Measurements from ENCODE around the gene CDH4.

The CDH4 gene

GRCh38 chr20:61835301-61835700 is 583.2 kb downstream of the CDH4 start:
- no peak overlapping the region for H3K14ac ChIP-seq (ENCODE audit: low read length)
- H2BK12ac ChIP-seq (ENCODE audit: low read length), result no peak overlapping the region
- no peak for DNase-seq
- H3K4me3 ChIP-seq (ENCODE audit: low read depth, low read length), result no peak overlapping the region
- no peaks in the 10 kb centered on the region for H3K79me1 ChIP-seq (ENCODE audit: low read length)
- H3K36me3 ChIP-seq (ENCODE audit: control insufficient read depth in 1 of 2, insufficient read depth in 2 of 2, low read length in 2 of 2), result no peaks in the 10 kb centered on the region
- H3K23ac ChIP-seq (ENCODE audit: low read length), result no peak overlapping the region
- H3K4me1 ChIP-seq (ENCODE audit: control insufficient read depth in 1 of 2, insufficient read depth in 2 of 2, low read length in 2 of 2), result no peaks in the 10 kb centered on the region
- H3K27me3 ChIP-seq (ENCODE audit: insufficient read depth, low read length), result no peaks in the 10 kb centered on the region
- H2AK5ac ChIP-seq (ENCODE audit: low read length), result no peak overlapping the region
- no peak overlapping the region for H2AFZ ChIP-seq (ENCODE audit: insufficient read depth, low read length, poor library complexity)
- H2BK120ac ChIP-seq (ENCODE audit: insufficient read depth, low read length, poor library complexity), result no peak overlapping the region
- H4K12ac ChIP-seq (ENCODE audit: low read depth, low read length), result no peak overlapping the region
- no peak overlapping the region for H3K9ac ChIP-seq (ENCODE audit: low read length)
- WGBS (ENCODE audit: extremely low coverage, insufficient coverage, insufficient read length), result no CpG with 5 or more reads among the region's 7 CpGs
- no peak overlapping the region for H4K8ac ChIP-seq (ENCODE audit: low read depth, low read length)
- H3K79me2 ChIP-seq (ENCODE audit: control insufficient read depth, insufficient read depth, low read length, poor library complexity), result no peaks in the 10 kb centered on the region
- H3K18ac ChIP-seq (ENCODE audit: low read length), result no peak overlapping the region
- no peak overlapping the region for H2BK5ac ChIP-seq (ENCODE audit: low read depth, low read length, poor library complexity)
- H4K91ac ChIP-seq (ENCODE audit: low read depth, low read length), result no peak overlapping the region
- H3K4ac ChIP-seq (ENCODE audit: low read depth, low read length), result no peak overlapping the region
- H3K27ac ChIP-seq (ENCODE audit: low read depth, low read length), result no peak overlapping the region
- peaks cover 8% of the 10 kb centered on the region for H3K9me3 ChIP-seq (ENCODE audit: insufficient read depth, low read depth, low read length)
- no peak overlapping the region for H3K4me2 ChIP-seq (ENCODE audit: low read length)

- no peak overlapping the region for H3K4me2 ChIP-seq (ENCODE audit: low read length)
- no peaks in the 10 kb centered on the region for H3K27me3 ChIP-seq (ENCODE audit: insufficient read depth, low read length)
- no peak overlapping the region for H4K8ac ChIP-seq (ENCODE audit: low read depth, low read length)
- no peak overlapping the region for H3K4me3 ChIP-seq (ENCODE audit: low read depth, low read length)
- H3K27ac ChIP-seq (ENCODE audit: low read depth, low read length), result no peak overlapping the region
- no peak overlapping the region for H2AK5ac ChIP-seq (ENCODE audit: low read length)
- H3K9ac ChIP-seq (ENCODE audit: low read length), result no peak overlapping the region
- no peak overlapping the region for H2BK5ac ChIP-seq (ENCODE audit: low read depth, low read length, poor library complexity)
- no peak overlapping the region for H4K91ac ChIP-seq (ENCODE audit: low read depth, low read length)
- no peak overlapping the region for H3K4ac ChIP-seq (ENCODE audit: low read depth, low read length)
- H3K14ac ChIP-seq (ENCODE audit: low read length), result no peak overlapping the region
- no peaks in the 10 kb centered on the region for H3K79me2 ChIP-seq (ENCODE audit: control insufficient read depth, insufficient read depth, low read length, poor library complexity)
- no peaks in the 10 kb centered on the region for H3K36me3 ChIP-seq (ENCODE audit: control insufficient read depth in 1 of 2, insufficient read depth in 2 of 2, low read length in 2 of 2)
- peaks cover 8% of the 10 kb centered on the region for H3K9me3 ChIP-seq (ENCODE audit: insufficient read depth, low read depth, low read length)
- DNase-seq, result no peak
- no peak overlapping the region for H2BK120ac ChIP-seq (ENCODE audit: insufficient read depth, low read length, poor library complexity)
- H4K12ac ChIP-seq (ENCODE audit: low read depth, low read length), result no peak overlapping the region
- WGBS (ENCODE audit: extremely low coverage, insufficient coverage, insufficient read length), result no CpG with 5 or more reads among the region's 16 CpGs
- H3K79me1 ChIP-seq (ENCODE audit: low read length), result no peaks in the 10 kb centered on the region
- no peaks in the 10 kb centered on the region for H3K4me1 ChIP-seq (ENCODE audit: control insufficient read depth in 1 of 2, insufficient read depth in 2 of 2, low read length in 2 of 2)
- no peak overlapping the region for H2AFZ ChIP-seq (ENCODE audit: insufficient read depth, low read length, poor library complexity)
- H2BK12ac ChIP-seq (ENCODE audit: low read length), result no peak overlapping the region
- no peak overlapping the region for H3K23ac ChIP-seq (ENCODE audit: low read length)
- no peak overlapping the region for H3K18ac ChIP-seq (ENCODE audit: low read length)
Measured at GRCh38 chr20:61835791-61836350, 583.8 kb downstream of the CDH4 start.

GRCh38 chr20:61837200-61837599 is 585.1 kb downstream of the CDH4 start:
- Histone ChIP-seq H3K4me3 (ENCODE audit: low read depth, low read length) (no peak overlapping the region), H3K14ac (ENCODE audit: low read length) (no peak overlapping the region), H3K79me1 (ENCODE audit: low read length) (no peaks in the 10 kb centered on the region), H3K27me3 (ENCODE audit: insufficient read depth, low read length) (no peaks in the 10 kb centered on the region), H3K27ac (ENCODE audit: low read depth, low read length) (no peak overlapping the region), H2AK5ac (ENCODE audit: low read length) (no peak overlapping the region), H3K23ac (ENCODE audit: low read length) (no peak overlapping the region), H2AFZ (ENCODE audit: insufficient read depth, low read length, poor library complexity) (no peak overlapping the region), H2BK5ac (ENCODE audit: low read depth, low read length, poor library complexity) (no peak overlapping the region), H2BK120ac (ENCODE audit: insufficient read depth, low read length, poor library complexity) (no peak overlapping the region), H3K79me2 (ENCODE audit: control insufficient read depth, insufficient read depth, low read length, poor library complexity) (no peaks in the 10 kb centered on the region), H4K91ac (ENCODE audit: low read depth, low read length) (no peak overlapping the region), H3K4ac (ENCODE audit: low read depth, low read length) (no peak overlapping the region), H3K9me3 (ENCODE audit: insufficient read depth, low read depth, low read length) (peaks cover 4% of the 10 kb centered on the region), H2BK12ac (ENCODE audit: low read length) (no peak overlapping the region), H3K18ac (ENCODE audit: low read length) (no peak overlapping the region), H3K36me3 (ENCODE audit: control insufficient read depth in 1 of 2, insufficient read depth in 2 of 2, low read length in 2 of 2) (no peaks in the 10 kb centered on the region), H3K9ac (ENCODE audit: low read length) (no peak overlapping the region), H4K8ac (ENCODE audit: low read depth, low read length) (no peak overlapping the region), H3K4me1 (ENCODE audit: control insufficient read depth in 1 of 2, insufficient read depth in 2 of 2, low read length in 2 of 2) (no peaks in the 10 kb centered on the region), H3K4me2 (ENCODE audit: low read length) (no peak overlapping the region), H4K12ac (ENCODE audit: low read depth, low read length) (no peak overlapping the region)
- WGBS (ENCODE audit: extremely low coverage, insufficient coverage, insufficient read length), result no CpG with 5 or more reads among the region's 9 CpGs
- DNase-seq, result no peak

GRCh38 chr20:61839223-61839911 is 587.3 kb downstream of the CDH4 start:
- no peak overlapping the region for H3K9ac ChIP-seq (ENCODE audit: low read length)
- no peak overlapping the region for H2BK120ac ChIP-seq (ENCODE audit: insufficient read depth, low read length, poor library complexity)
- no peak overlapping the region for H2AK5ac ChIP-seq (ENCODE audit: low read length)
- H3K27ac ChIP-seq (ENCODE audit: low read depth, low read length), result no peak overlapping the region
- no peak for DNase-seq
- no peak overlapping the region for H3K4me3 ChIP-seq (ENCODE audit: low read depth, low read length)
- H2BK12ac ChIP-seq (ENCODE audit: low read length), result no peak overlapping the region
- no peak overlapping the region for H3K18ac ChIP-seq (ENCODE audit: low read length)
- H3K36me3 ChIP-seq (ENCODE audit: control insufficient read depth in 1 of 2, insufficient read depth in 2 of 2, low read length in 2 of 2), result no peaks in the 10 kb centered on the region
- 100% methylated on average over 4 of the region's 10 CpGs for WGBS (ENCODE audit: extremely low coverage, insufficient coverage, insufficient read length)
- H3K23ac ChIP-seq (ENCODE audit: low read length), result peak overlapping the region; percentile 0
- no peaks in the 10 kb centered on the region for H3K27me3 ChIP-seq (ENCODE audit: insufficient read depth, low read length)
- H4K8ac ChIP-seq (ENCODE audit: low read depth, low read length), result no peak overlapping the region
- peaks cover 2% of the 10 kb centered on the region for H3K9me3 ChIP-seq (ENCODE audit: insufficient read depth, low read depth, low read length)
- no peaks in the 10 kb centered on the region for H3K79me1 ChIP-seq (ENCODE audit: low read length)
- H3K4me2 ChIP-seq (ENCODE audit: low read length), result no peak overlapping the region
- H4K91ac ChIP-seq (ENCODE audit: low read depth, low read length), result no peak overlapping the region
- no peak overlapping the region for H2AFZ ChIP-seq (ENCODE audit: insufficient read depth, low read length, poor library complexity)
- no peak overlapping the region for H4K12ac ChIP-seq (ENCODE audit: low read depth, low read length)
- H3K14ac ChIP-seq (ENCODE audit: low read length), result no peak overlapping the region
- H2BK5ac ChIP-seq (ENCODE audit: low read depth, low read length, poor library complexity), result no peak overlapping the region
- H3K4ac ChIP-seq (ENCODE audit: low read depth, low read length), result no peak overlapping the region
- H3K4me1 ChIP-seq (ENCODE audit: control insufficient read depth in 1 of 2, insufficient read depth in 2 of 2, low read length in 2 of 2), result no peaks in the 10 kb centered on the region
- no peaks in the 10 kb centered on the region for H3K79me2 ChIP-seq (ENCODE audit: control insufficient read depth, insufficient read depth, low read length, poor library complexity)
